ENCODE results near the gene GIT1. TPM values are rescaled to one million over a fixed set of nuclear protein-coding genes. Genes with fewer than 3 reads are reported as not detected.

GIT1 gene
- total and polyA plus RNA-seq, 2 of the 13 experiments (the other 11 are each of a cell fraction or from before 2014, with no cell fraction given): 14.2 to 30.8 TPM

GRCh38 chr17:29567554-29568330 is 21.7 kb downstream of the GIT1 start (continued):
- TF ChIP-seq RBFOX2 (IDR thresholded peaks at IDR 0.05; ENCODE audit: low read depth, low read length) (peak; percentile 48; the same call in 1 of the 2 replicates), GABPB1 (CRISPR knock-in tag; IDR thresholded peaks at IDR 0.05) (peak; percentile 26; the same call in 1 of the 2 replicates), JARID2 (CRISPR knock-in tag; IDR thresholded peaks at IDR 0.05; ENCODE audit: insufficient replicate concordance) (no peak), ZNF589 (CRISPR knock-in tag; conservative IDR thresholded peaks at IDR 0.05) (peak; percentile 66; the same call in 1 of the 2 replicates), RFXAP (CRISPR knock-in tag; IDR thresholded peaks at IDR 0.05; ENCODE audit: borderline replicate concordance) (no peak), PRDM4 (CRISPR knock-in tag; IDR thresholded peaks at IDR 0.05; ENCODE audit: borderline replicate concordance) (no peak), ATF4 (CRISPR knock-in tag; IDR thresholded peaks at IDR 0.05) (peak in 1 of 2 experiments; percentile 4; a peak in 1 of 4 replicates), EED (CRISPR knock-in tag; IDR thresholded peaks at IDR 0.05) (0 out of 2 replicates have a peak, but pooled peaks have one; percentile 8), ZFY (CRISPR knock-in tag; IDR thresholded peaks at IDR 0.05) (peak; percentile 45; the same call in 1 of the 2 replicates), SALL2 (CRISPR knock-in tag; IDR thresholded peaks at IDR 0.05) (0 out of 2 replicates have a peak, but pooled peaks have one; percentile 43), KLF15 (CRISPR knock-in tag; IDR thresholded peaks at IDR 0.05; ENCODE audit: borderline replicate concordance) (no peak), NONO (IDR thresholded peaks at IDR 0.05) (no peak), NONO (CRISPR knock-in tag; conservative IDR thresholded peaks at IDR 0.05) (peak; percentile 44; the same call in 1 of the 2 replicates), CEBPB (IDR thresholded peaks at IDR 0.05; ENCODE audit: borderline replicate concordance, low read depth, low read length) (no peak), PTBP1 (IDR thresholded peaks at IDR 0.05; ENCODE audit: low read depth, low read length, poor library complexity, severe bottlenecking) (no peak), ZBTB3 (CRISPR knock-in tag; IDR thresholded peaks at IDR 0.05; ENCODE audit: borderline replicate concordance, low read depth) (no peak), TAF1 (CRISPR knock-in tag; IDR thresholded peaks at IDR 0.05) (0 out of 2 replicates have a peak, but pooled peaks have one; percentile 8), HNRNPLL (IDR thresholded peaks at IDR 0.05; ENCODE audit: low read depth, low read length, poor library complexity, severe bottlenecking) (peak; percentile 27), REL (CRISPR knock-in tag; conservative IDR thresholded peaks at IDR 0.05) (0 out of 2 replicates have a peak, but pooled peaks have one; percentile 71)
- TF ChIP-seq, protein P1, sequence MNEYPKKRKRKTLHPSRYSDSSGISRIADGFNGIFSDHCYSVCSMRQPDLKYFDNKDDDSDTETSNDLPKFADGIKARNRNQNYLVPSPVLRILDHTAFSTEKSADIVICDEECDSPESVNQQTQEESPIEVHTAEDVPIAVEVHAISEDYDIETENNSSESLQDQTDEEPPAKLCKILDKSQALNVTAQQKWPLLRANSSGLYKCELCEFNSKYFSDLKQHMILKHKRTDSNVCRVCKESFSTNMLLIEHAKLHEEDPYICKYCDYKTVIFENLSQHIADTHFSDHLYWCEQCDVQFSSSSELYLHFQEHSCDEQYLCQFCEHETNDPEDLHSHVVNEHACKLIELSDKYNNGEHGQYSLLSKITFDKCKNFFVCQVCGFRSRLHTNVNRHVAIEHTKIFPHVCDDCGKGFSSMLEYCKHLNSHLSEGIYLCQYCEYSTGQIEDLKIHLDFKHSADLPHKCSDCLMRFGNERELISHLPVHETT (CRISPR knock-in tag; conservative IDR thresholded peaks at IDR 0.05): no peak
- TF ChIP-seq, protein P2, sequence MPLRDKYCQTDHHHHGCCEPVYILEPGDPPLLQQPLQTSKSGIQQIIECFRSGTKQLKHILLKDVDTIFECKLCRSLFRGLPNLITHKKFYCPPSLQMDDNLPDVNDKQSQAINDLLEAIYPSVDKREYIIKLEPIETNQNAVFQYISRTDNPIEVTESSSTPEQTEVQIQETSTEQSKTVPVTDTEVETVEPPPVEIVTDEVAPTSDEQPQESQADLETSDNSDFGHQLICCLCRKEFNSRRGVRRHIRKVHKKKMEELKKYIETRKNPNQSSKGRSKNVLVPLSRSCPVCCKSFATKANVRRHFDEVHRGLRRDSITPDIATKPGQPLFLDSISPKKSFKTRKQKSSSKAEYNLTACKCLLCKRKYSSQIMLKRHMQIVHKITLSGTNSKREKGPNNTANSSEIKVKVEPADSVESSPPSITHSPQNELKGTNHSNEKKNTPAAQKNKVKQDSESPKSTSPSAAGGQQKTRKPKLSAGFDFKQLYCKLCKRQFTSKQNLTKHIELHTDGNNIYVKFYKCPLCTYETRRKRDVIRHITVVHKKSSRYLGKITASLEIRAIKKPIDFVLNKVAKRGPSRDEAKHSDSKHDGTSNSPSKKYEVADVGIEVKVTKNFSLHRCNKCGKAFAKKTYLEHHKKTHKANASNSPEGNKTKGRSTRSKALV (CRISPR knock-in tag; IDR thresholded peaks at IDR 0.05): peak; percentile 66; the same call in 1 of the 2 replicates
